Upper lobe of left lung (tissue), 6 donors: Measurements from ENCODE around the gene SLC35F3. TPM values are rescaled to one million over a fixed set of nuclear protein-coding genes. Genes with fewer than 3 reads are reported as not detected.

Experiments used
- ATAC-seq, 2 donors: fragments of 200-7000 bp; cut with Tn5 transposase; one replicate each; pipeline ENCODE4 v1.9.1; 2022; ENCODE audit warnings: mild to moderate bottlenecking in 2 of 2, moderate library complexity in 2 of 2; ENCODE audit not compliant: low FRiP score in 2 of 2
- DNase-seq, 2 donors: peaks; one replicate each; pipeline ENCODE4 v3.0.0-alpha.2; 2019 to 2020
- H3K27ac ChIP-seq, 4 donors: fragments of 200-600 bp; sonication (generic); one replicate each; pipeline ENCODE4 v1.5.1; 2016 to 2019
- H3K27me3 ChIP-seq, 4 donors: fragments of 200-600 bp; sonication (generic); one replicate each; pipeline ENCODE4 v1.5.1; 2017 to 2019
- H3K36me3 ChIP-seq, 4 donors: fragments of 200-600 bp; sonication (generic); one replicate each; pipeline ENCODE4 v1.5.1; 2016 to 2019
- H3K4me1 ChIP-seq, 4 donors: fragments of 200-600 bp; sonication (generic); one replicate each; pipeline ENCODE4 v1.5.1; 2018 to 2019
- H3K4me3 ChIP-seq, 4 donors: fragments of 200-600 bp; sonication (generic); one replicate each; pipeline ENCODE4 v1.5.1; 2017 to 2019; ENCODE audit warnings: mild to moderate bottlenecking in 2 of 4, moderate library complexity in 1 of 4
- H3K9me3 ChIP-seq, 4 donors: fragments of 200-600 bp; sonication (generic); one replicate each; pipeline ENCODE4 v1.5.1; 2018 to 2019
- EP300 ChIP-seq, 4 donors: sonication (generic); formaldehyde crosslinking; IDR thresholded peaks; one replicate each; pipeline ENCODE4 v1.5.1; 2017; ENCODE audit warnings: antibody characterized with exemption in 4 of 4, control low read depth in 2 of 4
- POLR2A ChIP-seq, 4 donors: fragments of 450-650 bp; IDR thresholded peaks; one replicate each; pipeline ENCODE4 v1.5.1; 2016 to 2017; ENCODE audit warnings: antibody characterized with exemption in 4 of 4, mild to moderate bottlenecking in 2 of 4
- POLR2AphosphoS5 ChIP-seq, 2 donors: sonication (generic); formaldehyde crosslinking; IDR thresholded peaks; one replicate each; pipeline ENCODE4 v1.5.1; 2017; ENCODE audit warnings: antibody characterized with exemption in 2 of 2
- WGBS, 2 donors: methylation state at CpG; one replicate each; pipeline ENCODE4 v1.1.5; 2017 to 2018; 5-methylcytosine and 5-hydroxymethylcytosine counted together
- total RNA-seq, 6 donors: library from RNA; depleted of rRNA in 4 of 6; stranded (reverse); fragments of >200 nt in 4 of 6; gene quantifications; one replicate each; pipeline versions ENCODE4 v1.1.0 to v1.2.1, GENCODE V29; 2016 to 2021
- TF ChIP-seq, protein P1 (sequence below), 6 experiments: fragments of 450-650 bp in 4 of 6; fragments of 200-600 bp in 2 of 6; sonication (generic) in 2 of 6; IDR thresholded peaks; one replicate each; pipeline ENCODE4 v1.5.1; 2016 to 2019; ENCODE audit warnings: antibody characterized with exemption in 6 of 6
- donor health status: DM: no; HTN: no; CAD: no; lungs with moderate emphysema.
- donor health status: DM: no; HTN: yes; CAD: no; lungs with severe emphysema.

Gene SLC35F3
- total RNA-seq, 6 donors from 2014 or later, result 0.30 to 1.7 (median 0.40) TPM; not detected in 1

DNA sequence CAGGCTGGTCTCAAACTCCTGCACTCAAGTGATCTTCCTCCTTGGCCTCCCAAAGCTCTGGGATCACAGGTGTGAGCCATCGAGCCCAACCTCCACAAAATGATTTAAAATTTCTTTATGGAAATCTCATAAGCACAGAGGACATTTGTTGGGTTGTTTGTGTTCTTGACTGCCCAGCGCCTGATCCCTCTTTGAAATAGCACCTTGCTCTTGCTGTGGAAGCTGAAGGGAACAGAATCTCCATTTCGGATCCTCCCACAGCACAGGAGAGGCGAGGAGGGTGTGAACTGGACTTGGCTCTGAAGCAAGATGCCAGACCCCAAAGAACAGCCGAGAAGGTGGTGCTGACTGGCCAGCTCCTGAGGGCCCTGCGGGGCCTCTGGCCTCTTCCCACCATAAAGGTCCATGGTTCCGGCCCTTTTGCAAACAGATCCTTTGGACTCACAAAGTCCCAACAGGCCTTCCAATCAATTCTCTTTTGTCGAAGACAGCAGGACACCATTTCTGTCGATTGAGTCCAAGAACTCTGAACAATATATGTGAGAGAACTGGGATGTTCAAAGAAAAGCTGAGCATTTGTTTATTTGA is 423.2 kb downstream of the SLC35F3 start:
- peaks cover 0 to 8% (median 4%) of the 10 kb centered on the region in 4 donors for H3K4me1 ChIP-seq
- 91 to 92% methylated on average over 9 of the region's 9 CpGs for WGBS, 2 donors
- no peak for TF ChIP-seq POLR2A (IDR thresholded peaks at IDR 0.05)
- no peak for TF ChIP-seq EP300 (IDR thresholded peaks at IDR 0.05)
- TF ChIP-seq, protein P1, sequence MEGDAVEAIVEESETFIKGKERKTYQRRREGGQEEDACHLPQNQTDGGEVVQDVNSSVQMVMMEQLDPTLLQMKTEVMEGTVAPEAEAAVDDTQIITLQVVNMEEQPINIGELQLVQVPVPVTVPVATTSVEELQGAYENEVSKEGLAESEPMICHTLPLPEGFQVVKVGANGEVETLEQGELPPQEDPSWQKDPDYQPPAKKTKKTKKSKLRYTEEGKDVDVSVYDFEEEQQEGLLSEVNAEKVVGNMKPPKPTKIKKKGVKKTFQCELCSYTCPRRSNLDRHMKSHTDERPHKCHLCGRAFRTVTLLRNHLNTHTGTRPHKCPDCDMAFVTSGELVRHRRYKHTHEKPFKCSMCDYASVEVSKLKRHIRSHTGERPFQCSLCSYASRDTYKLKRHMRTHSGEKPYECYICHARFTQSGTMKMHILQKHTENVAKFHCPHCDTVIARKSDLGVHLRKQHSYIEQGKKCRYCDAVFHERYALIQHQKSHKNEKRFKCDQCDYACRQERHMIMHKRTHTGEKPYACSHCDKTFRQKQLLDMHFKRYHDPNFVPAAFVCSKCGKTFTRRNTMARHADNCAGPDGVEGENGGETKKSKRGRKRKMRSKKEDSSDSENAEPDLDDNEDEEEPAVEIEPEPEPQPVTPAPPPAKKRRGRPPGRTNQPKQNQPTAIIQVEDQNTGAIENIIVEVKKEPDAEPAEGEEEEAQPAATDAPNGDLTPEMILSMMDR (IDR thresholded peaks at IDR 0.05), result no peak
- no peak for TF ChIP-seq POLR2AphosphoS5 (IDR thresholded peaks at IDR 0.05)
- H3K27me3 ChIP-seq, result no peaks in the 10 kb centered on the region
- no peak for ATAC-seq
- no peak overlapping the region for H3K4me3 ChIP-seq
- no peak for DNase-seq
- H3K9me3 ChIP-seq, result no peaks in the 10 kb centered on the region
- no peak overlapping the region for H3K27ac ChIP-seq
- H3K36me3 ChIP-seq, result no peaks in the 10 kb centered on the region

DNA sequence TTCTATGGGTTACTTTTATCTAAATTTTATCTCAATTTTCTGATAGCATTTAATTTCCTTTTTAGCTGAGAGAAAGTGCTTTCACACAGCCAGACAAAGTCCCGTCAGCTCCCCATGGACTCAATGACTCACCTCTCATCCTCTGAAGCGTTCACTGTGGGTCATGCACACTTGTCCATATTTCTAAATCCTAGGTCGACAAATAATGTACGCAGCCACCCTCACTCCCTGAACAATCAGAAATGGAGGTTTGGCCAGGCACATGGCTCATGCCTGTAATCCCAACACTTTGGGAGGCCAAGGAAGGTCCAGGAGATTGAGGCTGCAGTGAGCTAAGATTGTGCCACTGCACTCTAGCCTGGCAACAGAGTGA is 426.4 kb downstream of the SLC35F3 start:
- DNase-seq (no peak), ATAC-seq (peak in 1 of 2 donors; percentile 28)
- Histone ChIP-seq H3K4me3 (no peak overlapping the region), H3K36me3 (no peaks in the 10 kb centered on the region), H3K27ac (no peak overlapping the region), H3K27me3 (no peaks in the 10 kb centered on the region), H3K9me3 (peaks cover 0 to under 1% (median 0%) of the 10 kb centered on the region in 4 donors), H3K4me1 (peaks cover 0 to 8% (median 4%) of the 10 kb centered on the region in 4 donors)
- TF ChIP-seq, protein P1 (IDR thresholded peaks at IDR 0.05), result no peak
- TF ChIP-seq POLR2A (IDR thresholded peaks at IDR 0.05) (no peak), EP300 (IDR thresholded peaks at IDR 0.05) (no peak), POLR2AphosphoS5 (IDR thresholded peaks at IDR 0.05) (no peak)
- WGBS, 2 donors, result 88% methylated on average over 4 of the region's 4 CpGs

DNA sequence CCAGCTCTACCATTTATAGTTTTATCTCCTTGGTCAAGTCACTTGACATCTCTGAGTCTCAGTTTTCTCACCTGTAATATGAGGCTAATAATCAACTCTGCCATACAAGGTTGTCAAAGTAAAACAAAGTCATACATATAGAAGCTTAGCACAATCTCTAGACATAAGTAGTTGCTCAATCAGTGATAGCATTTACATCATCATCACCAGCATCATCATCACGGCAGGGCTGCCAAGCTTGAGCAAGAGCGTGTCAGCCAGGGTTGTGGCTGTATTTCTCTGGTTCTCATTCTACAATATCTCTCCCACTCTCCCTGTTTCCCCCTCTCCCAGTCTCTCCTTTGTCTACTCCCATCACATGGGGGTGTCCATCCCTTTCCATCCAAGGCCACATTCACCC is 427.0 kb downstream of the SLC35F3 start:
- ATAC-seq (peak in 1 of 2 donors; percentile 49), DNase-seq (peak in 1 of 2 donors; percentile 48)
- TF ChIP-seq EP300 (IDR thresholded peaks at IDR 0.05) (no peak), POLR2AphosphoS5 (IDR thresholded peaks at IDR 0.05) (no peak), POLR2A (IDR thresholded peaks at IDR 0.05) (no peak)
- TF ChIP-seq, protein P1 (IDR thresholded peaks at IDR 0.05), result no peak
- Histone ChIP-seq H3K9me3 (peaks cover 0 to 7% (median 3%) of the 10 kb centered on the region in 4 donors), H3K27ac (no peak overlapping the region), H3K36me3 (no peaks in the 10 kb centered on the region), H3K4me3 (no peak overlapping the region), H3K4me1 (peaks cover 0 to 4% (median 2%) of the 10 kb centered on the region in 4 donors), H3K27me3 (no peaks in the 10 kb centered on the region)
- WGBS, 2 donors, result 63 to 66% methylated on average over 2 of the region's 2 CpGs

DNA sequence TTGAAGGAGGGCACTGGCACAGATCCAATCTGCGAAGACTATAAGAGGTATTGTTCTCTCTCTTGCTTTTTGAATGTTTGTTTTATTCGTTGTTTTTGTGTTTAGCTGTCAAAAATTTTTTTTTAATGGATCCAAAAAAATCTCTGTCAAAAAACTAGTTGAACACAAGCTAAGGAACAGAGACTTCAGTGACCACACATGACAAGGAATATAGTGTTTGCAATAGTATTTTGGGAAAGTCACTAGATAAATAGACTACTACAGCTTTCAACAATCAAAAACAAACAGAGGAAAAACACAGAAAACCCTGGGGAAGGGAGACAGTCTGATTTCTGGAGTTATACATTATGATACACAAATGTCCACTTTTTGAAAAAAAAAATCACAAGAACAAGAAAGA is 431.9 kb downstream of the SLC35F3 start:
- Histone ChIP-seq H3K9me3 (peaks cover 0 to 16% (median 9%) of the 10 kb centered on the region in 4 donors), H3K4me3 (no peak overlapping the region), H3K4me1 (no peaks in the 10 kb centered on the region), H3K36me3 (no peaks in the 10 kb centered on the region), H3K27me3 (no peaks in the 10 kb centered on the region), H3K27ac (no peak overlapping the region)
- TF ChIP-seq, protein P1 (IDR thresholded peaks at IDR 0.05), result no peak
- TF ChIP-seq EP300 (IDR thresholded peaks at IDR 0.05) (no peak), POLR2A (IDR thresholded peaks at IDR 0.05) (no peak), POLR2AphosphoS5 (IDR thresholded peaks at IDR 0.05) (no peak)
- no peak for DNase-seq
- WGBS, 2 donors, result 76 to 78% methylated on average over 2 of the region's 2 CpGs
- ATAC-seq, result no peak

DNA sequence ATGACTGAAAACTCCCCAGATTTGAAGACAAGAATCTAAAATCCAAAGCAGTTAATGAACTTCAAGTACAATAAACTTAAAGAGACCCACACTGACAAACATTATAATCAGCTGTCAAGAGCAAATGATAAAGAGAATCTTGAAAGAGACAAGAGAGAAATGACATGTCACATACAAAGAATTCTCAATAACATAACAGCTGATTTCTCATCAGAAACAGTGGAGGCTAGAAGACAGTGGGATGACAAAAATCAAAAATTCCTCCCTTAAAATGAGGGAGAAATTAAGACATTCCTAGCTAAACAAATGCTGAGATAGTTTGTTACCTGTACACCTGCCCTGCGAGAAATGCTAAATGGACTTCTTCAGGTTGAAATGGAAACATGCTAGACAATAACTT is 432.8 kb downstream of the SLC35F3 start:
- no peak overlapping the region for H3K27ac ChIP-seq
- H3K27me3 ChIP-seq, result no peaks in the 10 kb centered on the region
- no peak overlapping the region for H3K4me3 ChIP-seq
- 98 to 100% methylated on average over 1 of the region's 1 CpG for WGBS, 2 donors
- no peak for ATAC-seq
- H3K9me3 ChIP-seq, result peaks cover 0 to 16% (median 9%) of the 10 kb centered on the region in 4 donors
- H3K36me3 ChIP-seq, result no peaks in the 10 kb centered on the region
- H3K4me1 ChIP-seq, result no peaks in the 10 kb centered on the region
- TF ChIP-seq, protein P1 (IDR thresholded peaks at IDR 0.05), result no peak
- TF ChIP-seq EP300 (IDR thresholded peaks at IDR 0.05), result no peak
- no peak for TF ChIP-seq POLR2A (IDR thresholded peaks at IDR 0.05)
- TF ChIP-seq POLR2AphosphoS5 (IDR thresholded peaks at IDR 0.05), result no peak
- DNase-seq, result no peak
